Mesenteric fat pad (tissue), 1 donor: ENCODE data around the gene SVOP. TPM values are rescaled to one million over a fixed set of nuclear protein-coding genes. Genes with fewer than 3 reads are reported as not detected.
"Not testable (repeated sequence)": the region's sequence is repeated elsewhere in the genome, so short reads cannot be mapped to it uniquely, and the experiment has no call there.

ENCODE experiments used
- DNase-seq: peaks from one replicate; pipeline ENCODE4 v3.0.0-alpha.2; 2020; ENCODE audit warnings: low spot score
- total RNA-seq: library from RNA; stranded (reverse); fragmentation: NEBNext Ultra II Directional; extraction: Animal tissue kit (Norgen Biotek cat#: 25700); gene quantifications from one replicate; pipeline ENCODE4 v1.2.1, GENCODE V29; 2021
- donor health status: DM: yes; HTN: yes; CAD: no.

Gene SVOP
- total RNA-seq, 1 donor from 2014 or later, result not detected

GRCh38 chr12:108896336-108896735 lies 124.5 kb downstream of the SVOP start:
- DNase-seq, result no peak

- DNase-seq, result no peak
Measured at GRCh38 chr12:108895220-108895802, 125.6 kb downstream of the SVOP start.

- no peak for DNase-seq
Measured at GRCh38 chr12:108890208-108890607, 130.7 kb downstream of the SVOP start.

- DNase-seq, result no peak
Measured at GRCh38 chr12:108888031-108888430, 132.8 kb downstream of the SVOP start.

- no peak for DNase-seq
Measured at GRCh38 chr12:108886873-108887629, 133.8 kb downstream of the SVOP start.

- no peak for DNase-seq
Measured at GRCh38 chr12:108884116-108885012, 136.5 kb downstream of the SVOP start.

GRCh38 chr12:108881953-108882352 lies 138.9 kb downstream of the SVOP start:
- DNase-seq, result no peak

GRCh38 chr12:108879615-108880254 lies 141.1 kb downstream of the SVOP start, which contains the start of gene DAO:
Gene DAO (plus strand): TSS chr12:108880092. CDS start chr12:108885007, 4,915 bp downstream.
- no peak for DNase-seq

- DNase-seq, result no peak
Measured at GRCh38 chr12:108876550-108876949, 144.3 kb downstream of the SVOP start.

GRCh38 chr12:108875682-108876361 lies 145.0 kb downstream of the SVOP start:
- no peak for DNase-seq

GRCh38 chr12:108875280-108875679 lies 145.6 kb downstream of the SVOP start:
- DNase-seq, result no peak

- DNase-seq, result no peak
Measured at GRCh38 chr12:108868781-108869180, 152.1 kb downstream of the SVOP start.

- DNase-seq, result not testable (repeated sequence)
Measured at GRCh38 chr12:108866083-108866482, 154.8 kb downstream of the SVOP start.

GRCh38 chr12:108865169-108865568 lies 155.7 kb downstream of the SVOP start:
- no peak for DNase-seq

- no peak for DNase-seq
Measured at GRCh38 chr12:108862588-108862959, 158.3 kb downstream of the SVOP start.

- no peak for DNase-seq
Measured at GRCh38 chr12:108861878-108862587, 158.8 kb downstream of the SVOP start.

GRCh38 chr12:108860443-108860842 lies 160.4 kb downstream of the SVOP start:
- DNase-seq, result no peak

- no peak for DNase-seq
Measured at GRCh38 chr12:108859923-108860291, 161.0 kb downstream of the SVOP start.

GRCh38 chr12:108859141-108859922 lies 161.5 kb downstream of the SVOP start:
- not testable (repeated sequence) for DNase-seq
